CD4-positive, CD25-positive, alpha-beta regulatory T cell (primary cell): Measurements from ENCODE around the gene PTPN7. TPM values are rescaled to one million over a fixed set of nuclear protein-coding genes. Genes with fewer than 3 reads are reported as not detected.

Experiments
- ATAC-seq, 2 donors: fragments of 150-1000 bp; cut with Tn5 transposase; one replicate each; pipeline ENCODE4 v1.10.0; 2021; ENCODE audit warnings: low read depth in 2 of 2, moderate number of reproducible peaks in 2 of 2, moderate library complexity in 1 of 2
- DNase-seq, 3 donors: peaks; one replicate each; pipeline versions ENCODE4 v3.0.0 to v3.0.0-alpha.2; 2012 to 2022; ENCODE audit warnings: mixed read lengths in 1 of 3
- H3K27ac ChIP-seq: one replicate; pipeline ENCODE4 v1.7.0; 2013; ENCODE audit warnings: mild to moderate bottlenecking, low read length; ENCODE audit not compliant: insufficient read depth, poor library complexity, severe bottlenecking
- H3K27me3 ChIP-seq: one replicate; pipeline ENCODE4 v1.7.0; 2013; ENCODE audit warnings: low read length; ENCODE audit not compliant: control insufficient read depth, insufficient read depth
- H3K36me3 ChIP-seq: one replicate; pipeline ENCODE4 v1.7.0; 2013; ENCODE audit warnings: mild to moderate bottlenecking, low read length, moderate library complexity; ENCODE audit not compliant: control insufficient read depth, insufficient read depth
- H3K4me1 ChIP-seq: 2 replicates; pipeline ENCODE4 v1.7.0; 2013; ENCODE audit warnings: mild to moderate bottlenecking, low read length; ENCODE audit not compliant: insufficient read depth, control insufficient read depth, poor library complexity, severe bottlenecking
- H3K4me3 ChIP-seq: one replicate; pipeline ENCODE4 v1.7.0; 2013; ENCODE audit warnings: low read depth, mild to moderate bottlenecking, low read length, moderate library complexity
- H3K9me3 ChIP-seq, 2 experiments: 1 replicate in 1 of 2; 2 replicates in 1 of 2; pipeline ENCODE4 v1.7.0; 2013; ENCODE audit warnings: low read length in 2 of 2, mild to moderate bottlenecking in 1 of 2, moderate library complexity in 1 of 2; ENCODE audit not compliant: control insufficient read depth in 2 of 2
- H3K27ac Mint-ChIP-seq, 3 donors: one replicate each; pipeline ENCODE4 v1.8.0; 2020 to 2022; ENCODE audit warnings: mild to moderate bottlenecking in 3 of 3, mixed read lengths in 3 of 3, moderate library complexity in 2 of 3
- H3K27me3 Mint-ChIP-seq: one replicate; pipeline ENCODE4 v1.8.0; 2022; ENCODE audit warnings: mild to moderate bottlenecking, mixed read lengths
- H3K36me3 Mint-ChIP-seq: one replicate; pipeline ENCODE4 v1.8.0; 2020; ENCODE audit warnings: mixed read lengths
- H3K4me1 Mint-ChIP-seq, 4 donors: one replicate each; pipeline ENCODE4 v1.8.0; 2020 to 2022; ENCODE audit warnings: mixed read lengths in 4 of 4, mild to moderate bottlenecking in 1 of 4
- H3K4me3 Mint-ChIP-seq, 4 donors: one replicate each; pipeline ENCODE4 v1.8.0; 2020 to 2022; ENCODE audit warnings: mild to moderate bottlenecking in 4 of 4, mixed read lengths in 4 of 4, moderate library complexity in 3 of 4
- H3K9me3 Mint-ChIP-seq, 7 donors: one replicate each; pipeline ENCODE4 v1.8.0; 2020 to 2022; ENCODE audit warnings: mixed read lengths in 7 of 7, mild to moderate bottlenecking in 3 of 7, moderate library complexity in 2 of 7
- polyA plus RNA-seq, 4 donors: library from polyadenylated mRNA; unstranded; fragments of 300-500 nt; fragmentation: Illumina TruSeq; gene quantifications; one replicate each; pipeline ENCODE4 v1.2.3, GENCODE V29; 2021
- total RNA-seq: library from RNA; stranded (reverse); gene quantifications from one replicate; pipeline ENCODE4 v1.2.3, GENCODE V29; 2022

The PTPN7 gene
- total and polyA plus RNA-seq, 5 donors from 2014 or later = 57.5 to 124 (median 78.0) TPM

GRCh38 chr1:202156590-202156989 is 3.8 kb downstream of the PTPN7 start:
- DNase-seq = no peak
- H3K9me3 ChIP-seq = no peaks in the 10 kb centered on the region
- H3K27me3 ChIP-seq = no peaks in the 10 kb centered on the region
- H3K27ac ChIP-seq = peak overlapping the region; percentile 55
- Mint-ChIP-seq H3K9me3 (no peaks in the 10 kb centered on the region), H3K4me3 (peak overlapping the region in 3 of 4 donors; percentile 37 to 90 (median 73)), H3K36me3 (peaks cover 22% of the 10 kb centered on the region), H3K4me1 (peaks cover 12 to 69% (median 49%) of the 10 kb centered on the region in 4 donors), H3K27ac (no peak overlapping the region), H3K27me3 (peaks cover 4% of the 10 kb centered on the region)
- H3K4me1 ChIP-seq = peaks cover 71% of the 10 kb centered on the region
- H3K4me3 ChIP-seq = no peak overlapping the region
- ATAC-seq = no peak
- peaks cover 55% of the 10 kb centered on the region for H3K36me3 ChIP-seq

GRCh38 chr1:202155478-202156021 is 4.9 kb downstream of the PTPN7 start:
- DNase-seq = no peak
- Histone ChIP-seq H3K27me3 (no peaks in the 10 kb centered on the region), H3K9me3 (no peaks in the 10 kb centered on the region), H3K4me1 (peaks cover 60% of the 10 kb centered on the region), H3K4me3 (peak overlapping the region; percentile 7), H3K36me3 (peaks cover 66% of the 10 kb centered on the region), H3K27ac (peak overlapping the region; percentile 73)
- Mint-ChIP-seq H3K27me3 (peaks cover 1% of the 10 kb centered on the region), H3K4me1 (peaks cover 12 to 63% (median 45%) of the 10 kb centered on the region in 4 donors), H3K4me3 (peak overlapping the region in 1 of 4 donors; percentile 90), H3K36me3 (peaks cover 30% of the 10 kb centered on the region), H3K27ac (peak overlapping the region; percentile 34 to 87 (median 64)), H3K9me3 (no peaks in the 10 kb centered on the region)
- ATAC-seq = no peak

- Mint-ChIP-seq H3K27ac (peak overlapping the region; percentile 64 to 86 (median 84)), H3K4me1 (peaks cover 12 to 56% (median 44%) of the 10 kb centered on the region in 4 donors), H3K36me3 (peaks cover 31% of the 10 kb centered on the region), H3K27me3 (no peaks in the 10 kb centered on the region), H3K9me3 (no peaks in the 10 kb centered on the region), H3K4me3 (peak overlapping the region in 3 of 4 donors; percentile 10 to 90 (median 63))
- DNase-seq (peak in 2 of 3 donors; percentile 60 to 75), ATAC-seq (peak; percentile 73 to 80)
- H3K27ac ChIP-seq = peak overlapping the region; percentile 73
- H3K4me3 ChIP-seq = peak overlapping the region; percentile 35
- H3K9me3 ChIP-seq = no peaks in the 10 kb centered on the region
- peaks cover 72% of the 10 kb centered on the region for H3K36me3 ChIP-seq
- peaks cover 54% of the 10 kb centered on the region for H3K4me1 ChIP-seq
- H3K27me3 ChIP-seq = no peaks in the 10 kb centered on the region
Measured at GRCh38 chr1:202154766-202155477, 5.5 kb downstream of the PTPN7 start.

GRCh38 chr1:202154148-202154765 is 6.1 kb downstream of the PTPN7 start:
- DNase-seq (no peak), ATAC-seq (no peak)
- no peaks in the 10 kb centered on the region for H3K9me3 ChIP-seq
- H3K4me1 Mint-ChIP-seq = peaks cover 12 to 50% (median 40%) of the 10 kb centered on the region in 4 donors
- H3K9me3 Mint-ChIP-seq = no peaks in the 10 kb centered on the region
- H3K27me3 ChIP-seq = no peaks in the 10 kb centered on the region
- H3K4me3 ChIP-seq = peak overlapping the region; percentile 35
- H3K27me3 Mint-ChIP-seq = no peaks in the 10 kb centered on the region
- H3K4me3 Mint-ChIP-seq = peak overlapping the region in 2 of 4 donors; percentile 63 to 90
- H3K27ac Mint-ChIP-seq = peak overlapping the region; percentile 64 to 86 (median 84)
- peaks cover 28% of the 10 kb centered on the region for H3K36me3 Mint-ChIP-seq
- peaks cover 76% of the 10 kb centered on the region for H3K36me3 ChIP-seq
- peak overlapping the region; percentile 73 for H3K27ac ChIP-seq
- peaks cover 47% of the 10 kb centered on the region for H3K4me1 ChIP-seq

GRCh38 chr1:202153284-202153683 is 7.1 kb downstream of the PTPN7 start:
- ATAC-seq (no peak), DNase-seq (no peak)
- peaks cover 38% of the 10 kb centered on the region for H3K4me1 ChIP-seq
- Mint-ChIP-seq H3K4me1 (peaks cover 12 to 40% (median 34%) of the 10 kb centered on the region in 4 donors), H3K27me3 (no peaks in the 10 kb centered on the region), H3K27ac (peak overlapping the region in 2 of 3 donors; percentile 61 to 85), H3K36me3 (peaks cover 28% of the 10 kb centered on the region), H3K9me3 (no peaks in the 10 kb centered on the region), H3K4me3 (no peak overlapping the region)
- no peaks in the 10 kb centered on the region for H3K9me3 ChIP-seq
- H3K4me3 ChIP-seq = no peak overlapping the region
- no peak overlapping the region for H3K27ac ChIP-seq
- H3K27me3 ChIP-seq = no peaks in the 10 kb centered on the region
- peaks cover 85% of the 10 kb centered on the region for H3K36me3 ChIP-seq

- Histone ChIP-seq H3K36me3 (peaks cover 87% of the 10 kb centered on the region), H3K4me1 (peaks cover 29% of the 10 kb centered on the region), H3K27me3 (no peaks in the 10 kb centered on the region), H3K4me3 (no peak overlapping the region), H3K27ac (no peak overlapping the region), H3K9me3 (no peaks in the 10 kb centered on the region)
- H3K27ac Mint-ChIP-seq = no peak overlapping the region
- DNase-seq (no peak), ATAC-seq (no peak)
- no peaks in the 10 kb centered on the region for H3K27me3 Mint-ChIP-seq
- H3K36me3 Mint-ChIP-seq = peaks cover 31% of the 10 kb centered on the region
- H3K9me3 Mint-ChIP-seq = no peaks in the 10 kb centered on the region
- H3K4me3 Mint-ChIP-seq = no peak overlapping the region
- H3K4me1 Mint-ChIP-seq = peaks cover 12 to 36% (median 26%) of the 10 kb centered on the region in 4 donors
Measured at GRCh38 chr1:202152399-202152798, 8.0 kb downstream of the PTPN7 start.

GRCh38 chr1:202151045-202151444 is 9.4 kb downstream of the PTPN7 start:
- ATAC-seq (no peak), DNase-seq (no peak)
- peak overlapping the region in 2 of 3 donors; percentile 76 to 79 for H3K27ac Mint-ChIP-seq
- no peaks in the 10 kb centered on the region for H3K27me3 Mint-ChIP-seq
- Histone ChIP-seq H3K36me3 (peaks cover 79% of the 10 kb centered on the region), H3K4me1 (peaks cover 15% of the 10 kb centered on the region), H3K27ac (no peak overlapping the region), H3K27me3 (no peaks in the 10 kb centered on the region), H3K9me3 (no peaks in the 10 kb centered on the region), H3K4me3 (no peak overlapping the region)
- H3K36me3 Mint-ChIP-seq = peaks cover 28% of the 10 kb centered on the region
- H3K9me3 Mint-ChIP-seq = no peaks in the 10 kb centered on the region
- H3K4me3 Mint-ChIP-seq = peak overlapping the region in 2 of 4 donors; percentile 34 to 47
- peaks cover 9 to 24% (median 19%) of the 10 kb centered on the region in 4 donors for H3K4me1 Mint-ChIP-seq
